GM13976 (cell line): ENCODE results near the gene ARHGAP15.

Source experiments
- DNase-seq: peaks from one replicate; pipeline ENCODE4 v3.0.0; 2012; ENCODE audit warnings: low spot score
- CTCF ChIP-seq: IDR thresholded peaks from 2 replicates; pipeline ENCODE4 v1.5.1; 2012; ENCODE audit warnings: borderline replicate concordance, mild to moderate bottlenecking; ENCODE audit not compliant: insufficient read depth; ENCODE audit errors: extremely low read depth, missing control alignments, control extremely low read depth
- in situ Hi-C: fragments of 300-500 bp; cut with MboI; formaldehyde crosslinking; loops from one replicate; pipeline ENCODE4 v1.12.0; 2022; ENCODE audit warnings: low sequenced_read_pairs, mixed read lengths, inconsistent platforms; ENCODE audit not compliant: unreplicated experiment

ARHGAP15 gene

GRCh38 chr2:143489145-143489544, 359.9 kb downstream of the ARHGAP15 start:
- no peak for DNase-seq
- no peak for TF ChIP-seq CTCF
- in situ Hi-C loops: no loop called here

GRCh38 chr2:143491131-143491530, 361.9 kb downstream of the ARHGAP15 start:
- no peak for DNase-seq
- in situ Hi-C loops: no loop called here
- TF ChIP-seq CTCF: no peak

GRCh38 chr2:143493339-143493738, 364.1 kb downstream of the ARHGAP15 start:
- no peak for DNase-seq
- in situ Hi-C loops: no loop called here
- no peak for TF ChIP-seq CTCF

DNA sequence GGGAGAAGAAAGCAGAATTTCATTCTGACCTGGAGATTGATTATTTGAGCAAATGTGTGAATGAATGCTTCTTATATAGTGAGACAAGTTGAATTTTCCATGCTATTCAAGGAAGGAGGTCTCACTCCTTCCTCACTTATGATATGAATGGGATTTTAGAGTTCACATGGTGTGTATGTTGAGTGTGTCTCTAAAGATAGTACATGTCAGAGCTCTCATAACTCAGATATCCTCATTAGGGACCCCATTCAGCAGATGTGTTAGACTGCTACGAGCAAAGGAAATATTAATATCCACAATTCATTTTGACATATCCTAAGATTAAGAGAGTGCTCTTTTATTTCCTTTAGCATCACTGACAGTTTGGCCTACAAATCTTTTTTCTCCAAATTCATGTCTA, 368.5 kb downstream of the ARHGAP15 start:
- DNase-seq: no peak
- TF ChIP-seq CTCF: no peak
- in situ Hi-C loops: no loop called here

- no peak for DNase-seq
- in situ Hi-C loops: no loop called here
- TF ChIP-seq CTCF: no peak
Measured at GRCh38 chr2:143498496-143498895, 369.3 kb downstream of the ARHGAP15 start.

- in situ Hi-C loops: no loop called here
- TF ChIP-seq CTCF: no peak
- DNase-seq: no peak
Measured at GRCh38 chr2:143499061-143499460, 369.8 kb downstream of the ARHGAP15 start.
